Right atrium auricular region (tissue), 2 donors: Measurements from ENCODE around the gene WNT7A. TPM values are rescaled to one million over a fixed set of nuclear protein-coding genes. Genes with fewer than 3 reads are reported as not detected.

Experiments used
- DNase-seq: peaks from one replicate; pipeline ENCODE4 v3.0.0-alpha.2; 2019; ENCODE audit warnings: low spot score
- H3K27ac ChIP-seq, 2 donors: fragments of 200-600 bp; sonication (generic); 1 replicate in 1 of 2; 2 replicates in 1 of 2; pipeline ENCODE4 v1.5.1; 2016 to 2019
- H3K27me3 ChIP-seq, 2 donors: fragments of 200-600 bp; sonication (generic); one replicate each; pipeline versions ENCODE4 v1.5.1 to v1.6.0; 2017 to 2019
- H3K36me3 ChIP-seq: fragments of 200-600 bp; sonication (generic); one replicate; pipeline ENCODE4 v1.5.1; 2016
- H3K4me1 ChIP-seq, 2 donors: fragments of 200-600 bp; sonication (generic); one replicate each; pipeline versions ENCODE4 v1.5.1 to v1.6.0; 2017 to 2019
- H3K4me3 ChIP-seq, 2 donors: fragments of 200-600 bp; sonication (generic); 1 replicate in 1 of 2; 2 replicates in 1 of 2; pipeline ENCODE4 v1.5.1; 2017 to 2019; ENCODE audit warnings: mild to moderate bottlenecking in 1 of 2, moderate library complexity in 1 of 2
- H3K9me3 ChIP-seq, 2 donors: fragments of 200-600 bp; sonication (generic); one replicate each; pipeline ENCODE4 v1.5.1; 2019
- total RNA-seq, 2 donors: library from RNA; depleted of rRNA; stranded (reverse); fragments of >200 nt; gene quantifications; one replicate each; pipeline ENCODE4 v1.1.0, GENCODE V29; 2016
- TF ChIP-seq, protein P1 (sequence below), 2 donors: fragments of 200-600 bp; sonication (generic); IDR thresholded peaks; one replicate each; pipeline ENCODE4 v1.5.1; 2019; ENCODE audit warnings: antibody characterized with exemption in 2 of 2

Gene WNT7A
- total RNA-seq, 2 donors from 2014 or later: not detected

DNA sequence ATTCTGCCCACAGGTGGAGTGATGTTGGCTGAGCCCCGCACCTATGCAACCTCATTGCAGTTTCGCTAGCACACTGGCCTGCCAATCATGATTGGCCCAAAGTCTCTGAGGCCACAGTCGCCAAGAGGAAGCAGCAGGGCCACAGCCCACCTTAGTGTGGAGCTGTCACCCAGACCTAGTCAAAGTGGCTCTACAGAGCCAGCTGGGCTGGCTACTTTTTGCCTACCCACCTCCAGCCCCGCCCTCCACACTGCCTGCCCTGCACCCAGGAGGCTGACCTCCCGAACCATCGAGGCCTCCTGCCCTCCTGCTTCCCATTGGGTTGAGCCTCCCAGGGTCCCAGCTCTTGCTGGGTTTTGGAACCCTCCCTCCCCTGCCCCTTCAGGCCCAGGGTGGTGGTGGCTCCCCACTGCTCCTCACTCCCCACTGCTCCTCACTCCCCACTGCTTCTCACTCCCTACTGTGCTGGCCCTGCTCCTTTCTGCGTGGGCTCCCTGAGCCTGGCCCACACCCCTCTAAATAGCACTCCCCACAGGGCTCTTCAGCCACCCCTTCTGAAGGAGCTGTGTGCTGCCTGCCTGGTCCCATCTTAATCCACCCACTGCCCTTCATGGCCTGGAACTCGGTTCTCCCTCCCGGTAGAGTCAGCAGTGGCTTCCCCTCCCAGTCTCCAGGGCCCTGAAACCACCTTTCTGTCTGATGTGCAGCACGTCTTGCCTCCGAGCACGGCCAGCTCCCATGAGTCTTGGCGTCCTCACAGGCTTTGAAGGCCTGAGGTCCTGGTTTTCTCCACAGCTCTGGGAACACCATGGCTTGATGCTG is 89.3 kb downstream of the WNT7A start:
- H3K27ac ChIP-seq: no peak overlapping the region
- TF ChIP-seq, protein P1, sequence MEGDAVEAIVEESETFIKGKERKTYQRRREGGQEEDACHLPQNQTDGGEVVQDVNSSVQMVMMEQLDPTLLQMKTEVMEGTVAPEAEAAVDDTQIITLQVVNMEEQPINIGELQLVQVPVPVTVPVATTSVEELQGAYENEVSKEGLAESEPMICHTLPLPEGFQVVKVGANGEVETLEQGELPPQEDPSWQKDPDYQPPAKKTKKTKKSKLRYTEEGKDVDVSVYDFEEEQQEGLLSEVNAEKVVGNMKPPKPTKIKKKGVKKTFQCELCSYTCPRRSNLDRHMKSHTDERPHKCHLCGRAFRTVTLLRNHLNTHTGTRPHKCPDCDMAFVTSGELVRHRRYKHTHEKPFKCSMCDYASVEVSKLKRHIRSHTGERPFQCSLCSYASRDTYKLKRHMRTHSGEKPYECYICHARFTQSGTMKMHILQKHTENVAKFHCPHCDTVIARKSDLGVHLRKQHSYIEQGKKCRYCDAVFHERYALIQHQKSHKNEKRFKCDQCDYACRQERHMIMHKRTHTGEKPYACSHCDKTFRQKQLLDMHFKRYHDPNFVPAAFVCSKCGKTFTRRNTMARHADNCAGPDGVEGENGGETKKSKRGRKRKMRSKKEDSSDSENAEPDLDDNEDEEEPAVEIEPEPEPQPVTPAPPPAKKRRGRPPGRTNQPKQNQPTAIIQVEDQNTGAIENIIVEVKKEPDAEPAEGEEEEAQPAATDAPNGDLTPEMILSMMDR (IDR thresholded peaks at IDR 0.05): no peak
- no peaks in the 10 kb centered on the region for H3K4me1 ChIP-seq
- no peaks in the 10 kb centered on the region for H3K9me3 ChIP-seq
- no peak overlapping the region for H3K4me3 ChIP-seq
- no peak for DNase-seq
- H3K36me3 ChIP-seq: no peaks in the 10 kb centered on the region
- no peaks in the 10 kb centered on the region for H3K27me3 ChIP-seq

DNA sequence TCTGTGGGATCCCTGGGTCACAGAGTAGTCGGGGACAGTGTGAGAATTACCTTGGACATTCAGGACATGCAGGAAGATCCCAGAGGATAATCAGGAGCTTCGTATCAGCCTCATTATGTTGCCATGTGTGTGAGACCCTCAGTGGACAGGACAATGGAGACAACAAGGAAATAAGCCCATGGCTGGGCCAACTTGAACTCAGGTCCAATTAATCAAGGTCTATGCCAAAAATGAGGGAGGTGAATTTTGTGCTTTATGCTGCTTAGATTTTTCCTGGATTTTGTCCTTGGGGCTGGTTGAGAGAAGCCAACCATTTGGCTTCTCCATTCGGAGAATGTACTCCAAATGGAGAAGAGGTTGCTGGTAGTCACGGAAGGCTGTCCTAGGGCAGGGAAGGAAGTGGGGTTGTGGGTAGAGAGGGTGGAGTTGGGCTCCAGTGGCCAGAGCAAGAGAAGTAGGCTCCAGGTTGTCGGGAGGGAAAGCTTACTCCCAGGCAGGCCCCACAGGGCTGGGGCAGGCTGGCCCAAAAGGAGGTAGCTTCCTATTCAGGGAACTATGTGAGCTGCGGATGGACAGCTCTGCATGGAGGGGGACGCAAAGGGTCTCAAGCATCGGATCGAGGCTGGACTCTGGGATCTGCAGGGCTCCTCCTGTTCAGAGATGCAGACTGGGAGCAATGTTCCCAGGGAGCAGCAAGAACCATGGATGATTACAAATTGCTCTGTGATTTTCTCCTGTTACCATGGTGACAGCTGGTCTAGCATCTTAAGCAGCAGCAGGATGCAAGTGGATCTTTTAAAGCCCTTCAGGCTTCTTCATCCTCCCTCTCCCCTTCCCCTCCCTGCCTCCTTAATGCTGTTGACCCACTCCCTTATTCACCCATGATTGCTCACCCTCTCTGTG is 91.1 kb downstream of the WNT7A start:
- TF ChIP-seq, protein P1 (IDR thresholded peaks at IDR 0.05): no peak
- Histone ChIP-seq H3K4me1 (no peaks in the 10 kb centered on the region), H3K36me3 (no peaks in the 10 kb centered on the region), H3K4me3 (no peak overlapping the region), H3K9me3 (no peaks in the 10 kb centered on the region), H3K27me3 (no peaks in the 10 kb centered on the region), H3K27ac (no peak overlapping the region)
- DNase-seq: no peak

DNA sequence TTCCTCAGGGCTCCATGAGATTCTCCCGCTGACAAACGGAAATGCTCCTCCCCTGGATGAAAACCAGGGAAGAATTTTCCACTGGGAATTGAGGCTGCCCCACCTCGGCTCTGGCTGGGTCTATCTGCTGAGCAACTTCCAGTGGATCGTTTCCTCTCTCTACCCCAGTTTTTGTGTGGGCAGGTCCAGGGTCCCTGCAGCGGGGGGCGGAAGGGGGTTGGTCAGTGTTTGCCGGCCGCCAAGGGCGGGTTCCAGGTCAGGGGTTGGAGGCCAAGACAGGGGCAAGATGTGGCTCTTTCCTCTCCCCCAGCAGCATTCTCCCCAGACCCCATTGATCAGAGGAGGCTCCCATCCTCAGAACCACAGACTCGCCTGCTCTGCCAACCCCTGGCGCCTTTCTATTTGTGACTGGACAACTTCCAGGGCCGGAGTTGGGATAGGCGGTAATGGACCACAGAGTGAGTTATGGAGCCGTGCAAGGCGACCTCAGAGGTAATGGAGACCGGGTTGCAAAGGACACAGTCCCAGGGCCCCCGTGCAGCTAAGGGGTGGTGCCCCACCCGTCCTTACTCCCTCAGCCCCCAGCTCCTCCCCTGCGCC is 92.2 kb downstream of the WNT7A start:
- Histone ChIP-seq H3K27ac (no peak overlapping the region), H3K4me1 (no peaks in the 10 kb centered on the region), H3K9me3 (no peaks in the 10 kb centered on the region), H3K27me3 (no peaks in the 10 kb centered on the region), H3K4me3 (no peak overlapping the region), H3K36me3 (no peaks in the 10 kb centered on the region)
- DNase-seq: no peak
- TF ChIP-seq, protein P1 (IDR thresholded peaks at IDR 0.05): no peak

DNA sequence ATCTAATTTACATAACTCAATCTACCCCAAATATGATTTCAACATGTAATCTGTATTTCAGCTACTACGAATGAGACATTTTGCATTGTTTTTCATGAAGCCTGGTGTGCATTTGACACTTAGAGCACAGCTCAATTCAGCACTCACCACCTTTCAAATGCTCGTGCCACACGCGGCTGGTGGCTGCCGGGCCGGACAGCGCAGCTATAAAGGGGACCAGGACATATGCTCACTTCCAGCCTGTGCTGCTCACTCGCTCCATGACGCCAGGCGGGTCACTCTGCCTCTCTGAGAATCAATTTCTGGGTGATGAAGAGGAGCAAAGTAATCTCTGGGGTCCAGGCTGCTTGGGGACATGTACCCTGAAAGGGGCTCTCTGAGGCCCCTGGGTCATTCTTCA is 93.1 kb downstream of the WNT7A start:
- no peaks in the 10 kb centered on the region for H3K4me1 ChIP-seq
- no peaks in the 10 kb centered on the region for H3K9me3 ChIP-seq
- H3K36me3 ChIP-seq: no peaks in the 10 kb centered on the region
- H3K4me3 ChIP-seq: no peak overlapping the region
- no peak for DNase-seq
- TF ChIP-seq, protein P1 (IDR thresholded peaks at IDR 0.05): no peak
- no peaks in the 10 kb centered on the region for H3K27me3 ChIP-seq
- H3K27ac ChIP-seq: no peak overlapping the region

DNA sequence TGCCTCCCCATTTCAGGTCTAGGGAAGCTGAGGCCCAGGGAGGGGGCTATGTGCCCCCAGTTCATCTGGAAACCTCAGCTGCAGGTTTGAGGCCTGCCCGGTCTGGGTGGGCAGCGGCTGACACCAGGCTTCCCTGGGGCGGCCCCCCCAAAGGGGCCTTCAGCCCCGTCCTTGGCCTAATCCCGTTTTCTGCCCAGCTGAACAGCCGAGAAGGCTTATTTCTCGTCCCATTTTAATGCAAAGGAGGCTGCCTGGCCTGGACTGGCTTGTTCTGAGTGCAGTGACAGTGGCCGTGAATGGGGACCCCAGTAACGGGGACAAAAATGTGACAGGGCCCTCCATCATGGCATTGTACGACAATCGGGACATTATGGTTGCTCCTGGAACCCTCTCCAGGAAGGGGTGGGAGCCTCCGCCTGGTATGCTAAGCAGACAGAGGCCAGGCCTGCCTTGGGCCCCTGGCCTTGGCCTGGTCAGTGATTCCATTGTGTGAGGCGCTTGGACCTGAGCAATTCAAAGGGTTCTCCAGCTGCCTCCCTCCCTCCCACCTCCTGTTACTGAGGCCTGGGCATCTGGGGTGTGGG is 93.9 kb downstream of the WNT7A start:
- H3K4me3 ChIP-seq: no peak overlapping the region
- H3K36me3 ChIP-seq: no peaks in the 10 kb centered on the region
- H3K4me1 ChIP-seq: no peaks in the 10 kb centered on the region
- no peak overlapping the region for H3K27ac ChIP-seq
- no peaks in the 10 kb centered on the region for H3K9me3 ChIP-seq
- no peaks in the 10 kb centered on the region for H3K27me3 ChIP-seq
- TF ChIP-seq, protein P1 (IDR thresholded peaks at IDR 0.05): no peak
- DNase-seq: no peak
